IMR-90 (cell line): Measurements from ENCODE around the gene FABP7. TPM values are rescaled to one million over a fixed set of nuclear protein-coding genes. Genes with fewer than 3 reads are reported as not detected.

ENCODE experiments used
- microRNA-seq, 2 experiments: library from miRNA; stranded (forward) in 1 of 2; unstranded in 1 of 2; fragments of 10-50 nt in 1 of 2; fragments of <30 nt in 1 of 2; gene quantifications in 1 of 2; microRNA quantifications in 1 of 2; one replicate each; pipeline versions ENCODE3 to v1.1.0; 2013 to 2020; ENCODE audit not compliant: insufficient read depth in 1 of 2, insufficient read length in 1 of 2, unreplicated experiment in 1 of 2
- polyA plus RNA-seq, 3 experiments: library from polyadenylated mRNA; depleted of rRNA; stranded (reverse); fragments of >200 nt; gene quantifications; 2 replicates each; pipeline ENCODE4 v1.2.3, GENCODE V29; 2012; ENCODE audit warnings: low replicate concordance in 1 of 3
- small RNA-seq, 5 experiments: library from RNA; depleted of rRNA; stranded (forward); fragments of <200 nt; gene quantifications; one replicate each; pipeline ENCODE3, GENCODE V24; 2012
- total RNA-seq: library from RNA; depleted of rRNA; stranded (reverse); fragments of >200 nt; gene quantifications from 2 replicates; pipeline ENCODE4 v1.2.3, GENCODE V29; 2012; rRNA removed

FABP7 gene
- total and polyA plus RNA-seq, 2 of the 4 experiments (the other 2 are of a cell fraction) = not detected

Small RNA genes lying within 50 kb of the gene (microRNA-seq; reads per million reads assigned to microRNA genes)
- gene RN7SL564P (ENCODE audit: insufficient read depth, insufficient read length) = not detected

Small RNA genes lying within 50 kb of the gene (small RNA-seq; reads per million reads assigned to genes)
- gene RN7SL564P = 0 to 0.31 (median 0) reads per million in 5 experiments

Other genes starting within 250 kb of the FABP7 start
- gene PKIB, start 169.3 kb upstream of the FABP7 start, total RNA-seq = 12.2 and 13.1 TPM in 2 replicates
- 5.6 and 6.3 TPM in 2 replicates for gene PKIB, start 169.3 kb upstream of the FABP7 start, polyA plus RNA-seq (2012; rRNA removed)
- 9.7 and 9.9 TPM in 2 replicates for gene SMPDL3A, start 9.5 kb downstream of the FABP7 start, total RNA-seq
- gene SMPDL3A, start 9.5 kb downstream of the FABP7 start, polyA plus RNA-seq (2012; rRNA removed) = 14.2 TPM in 2 replicates
- gene CLVS2, start 216.5 kb downstream of the FABP7 start, total RNA-seq = not detected in 2 replicates
- gene CLVS2, start 216.5 kb downstream of the FABP7 start, polyA plus RNA-seq (2012; rRNA removed) = 0.02 TPM in 1 of 2 replicates, not detected in the other